Ovary (tissue), 9 donors: ENCODE measurements around the gene ANOS1. TPM values are rescaled to one million over a fixed set of nuclear protein-coding genes. Genes with fewer than 3 reads are reported as not detected.

Source experiments
- DNase-seq, 5 donors: peaks; one replicate each; pipeline ENCODE4 v3.0.0-alpha.2; 2019 to 2020
- H3K27ac ChIP-seq, 2 donors: fragments of 200-600 bp; one replicate each; pipeline versions ENCODE4 v1.5.1 to v1.8.0; 2019 to 2022
- H3K27me3 ChIP-seq: fragments of 200-600 bp; one replicate; pipeline ENCODE4 v1.8.0; 2022
- H3K36me3 ChIP-seq: fragments of 200-600 bp; sonication (generic); one replicate; pipeline ENCODE4 v1.5.1; 2019
- H3K4me1 ChIP-seq: one replicate; pipeline ENCODE4 v1.8.1; 2013; ENCODE audit warnings: mild to moderate bottlenecking, moderate library complexity; ENCODE audit not compliant: insufficient read depth
- H3K4me3 ChIP-seq: fragments of 200-600 bp; sonication (generic); one replicate; pipeline ENCODE4 v1.5.1; 2017
- H3K9me3 ChIP-seq, 2 donors: fragments of 200-600 bp in 1 of 2; sonication (generic) in 1 of 2; one replicate each; pipeline versions ENCODE4 v1.5.1 to v1.8.1; 2013 to 2019; ENCODE audit warnings: mild to moderate bottlenecking in 1 of 2, moderate library complexity in 1 of 2
- EP300 ChIP-seq: sonication (generic); formaldehyde crosslinking; IDR thresholded peaks from one replicate; pipeline ENCODE4 v1.6.1; 2017; ENCODE audit warnings: antibody characterized with exemption
- POLR2A ChIP-seq: fragments of 450-650 bp; IDR thresholded peaks from one replicate; pipeline ENCODE4 v1.6.1; 2017; ENCODE audit warnings: antibody characterized with exemption, mild to moderate bottlenecking, moderate library complexity
- WGBS, 3 donors: extraction: QIAGEN DNeasy Blood & Tissue Kit in 1 of 3; methylation state at CpG; one replicate each; pipeline versions ENCODE4 v1.1.5 to v1.1.7; 2013 to 2017; 5-methylcytosine and 5-hydroxymethylcytosine counted together
- intact Hi-C, 4 donors: fragments of 100-400 bp; cut with DNase I; formaldehyde crosslinking; loops; one replicate each; pipeline versions ENCODE4 v1.11.0 to v1.15.1; 2022 to 2023
- polyA plus RNA-seq, 2 donors: library from polyadenylated mRNA; stranded (reverse); fragments of 200-250 nt in 1 of 2; fragments of 350-450 nt in 1 of 2; fragmentation: Illumina TruSeq in 1 of 2; extraction: RNeasy Lipid Tissue Mini Kit (QIAGEN cat#74804) in 1 of 2; gene quantifications; one replicate each; pipeline ENCODE4 v1.2.3, GENCODE V29; 2013 to 2014
- total RNA-seq, 7 donors: library from RNA; depleted of rRNA in 2 of 7; stranded (reverse); fragments of >200 nt in 2 of 7; fragmentation: NEBNext Ultra II Directional in 3 of 7; extraction: Animal tissue kit (Norgen Biotek cat#: 25700) in 3 of 7; gene quantifications; one replicate each; pipeline versions ENCODE4 v1.1.0 to v1.2.4, GENCODE V29; 2016 to 2023
- TF ChIP-seq, protein P1 (sequence below), 3 donors: fragments of 450-650 bp in 2 of 3; fragments of 200-600 bp in 1 of 3; IDR thresholded peaks; one replicate each; pipeline versions ENCODE4 v1.5.1 to v1.8.0; 2016 to 2022; ENCODE audit warnings: antibody characterized with exemption in 3 of 3, mild to moderate bottlenecking in 1 of 3
- donor health status: DM: no; HTN: no; CAD: no; lungs with moderate emphysema.
- donor health status: DM: no; HTN: no; CAD: no.
- donor health status: Bipolar disorder and iron deficiency.
- donor health status: DM: yes; HTN: yes; CAD: no.
- donor health status: DM: no; HTN: no; CAD: no.
- donor health status: DM: yes; HTN: yes; CAD: no.

The ANOS1 gene
- total and polyA plus RNA-seq, 9 donors: 0.13 to 6.2 (median 0.85) TPM; not detected in 1

- no peaks in the 10 kb centered on the region for H3K9me3 ChIP-seq
- no peaks in the 10 kb centered on the region for H3K27me3 ChIP-seq
- H3K27ac ChIP-seq: no peak overlapping the region
- no peak overlapping the region for H3K4me3 ChIP-seq
- no peaks in the 10 kb centered on the region for H3K36me3 ChIP-seq
- 50 to 57% (median 52%) methylated on average over 7 of the region's 7 CpGs for WGBS, 3 donors
- intact Hi-C loops: no loop called here
- no peak for DNase-seq
- H3K4me1 ChIP-seq: no peaks in the 10 kb centered on the region
- TF ChIP-seq POLR2A: no peak
- TF ChIP-seq, protein P1, sequence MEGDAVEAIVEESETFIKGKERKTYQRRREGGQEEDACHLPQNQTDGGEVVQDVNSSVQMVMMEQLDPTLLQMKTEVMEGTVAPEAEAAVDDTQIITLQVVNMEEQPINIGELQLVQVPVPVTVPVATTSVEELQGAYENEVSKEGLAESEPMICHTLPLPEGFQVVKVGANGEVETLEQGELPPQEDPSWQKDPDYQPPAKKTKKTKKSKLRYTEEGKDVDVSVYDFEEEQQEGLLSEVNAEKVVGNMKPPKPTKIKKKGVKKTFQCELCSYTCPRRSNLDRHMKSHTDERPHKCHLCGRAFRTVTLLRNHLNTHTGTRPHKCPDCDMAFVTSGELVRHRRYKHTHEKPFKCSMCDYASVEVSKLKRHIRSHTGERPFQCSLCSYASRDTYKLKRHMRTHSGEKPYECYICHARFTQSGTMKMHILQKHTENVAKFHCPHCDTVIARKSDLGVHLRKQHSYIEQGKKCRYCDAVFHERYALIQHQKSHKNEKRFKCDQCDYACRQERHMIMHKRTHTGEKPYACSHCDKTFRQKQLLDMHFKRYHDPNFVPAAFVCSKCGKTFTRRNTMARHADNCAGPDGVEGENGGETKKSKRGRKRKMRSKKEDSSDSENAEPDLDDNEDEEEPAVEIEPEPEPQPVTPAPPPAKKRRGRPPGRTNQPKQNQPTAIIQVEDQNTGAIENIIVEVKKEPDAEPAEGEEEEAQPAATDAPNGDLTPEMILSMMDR (IDR thresholded peaks at IDR 0.05): no peak
- TF ChIP-seq EP300: no peak
These were observed 7.6 kb downstream of the ANOS1 start for GRCh38 chrX:8724300-8724699.

GRCh38 chrX:8721536-8721935 lies 10.4 kb downstream of the ANOS1 start:
- no peaks in the 10 kb centered on the region for H3K27me3 ChIP-seq
- no peaks in the 10 kb centered on the region for H3K9me3 ChIP-seq
- TF ChIP-seq EP300 (no peak), POLR2A (no peak)
- TF ChIP-seq, protein P1 (IDR thresholded peaks at IDR 0.05): no peak
- intact Hi-C loops: no loop called here
- WGBS, 3 donors: 42 to 58% (median 56%) methylated on average over 2 of the region's 2 CpGs
- no peak overlapping the region for H3K4me3 ChIP-seq
- no peak for DNase-seq
- no peak overlapping the region for H3K27ac ChIP-seq
- H3K4me1 ChIP-seq: no peaks in the 10 kb centered on the region
- H3K36me3 ChIP-seq: no peaks in the 10 kb centered on the region

GRCh38 chrX:8720136-8720535 lies 11.8 kb downstream of the ANOS1 start:
- H3K27ac ChIP-seq: no peak overlapping the region
- H3K36me3 ChIP-seq: no peaks in the 10 kb centered on the region
- H3K27me3 ChIP-seq: no peaks in the 10 kb centered on the region
- no peaks in the 10 kb centered on the region for H3K4me1 ChIP-seq
- WGBS, 3 donors: 81 to 91% (median 86%) methylated on average over 6 of the region's 6 CpGs
- H3K4me3 ChIP-seq: no peak overlapping the region
- H3K9me3 ChIP-seq: no peaks in the 10 kb centered on the region
- no peak for DNase-seq
- TF ChIP-seq POLR2A (no peak), EP300 (no peak)
- TF ChIP-seq, protein P1 (IDR thresholded peaks at IDR 0.05): no peak
- intact Hi-C loops: no loop called here

- intact Hi-C loops: no loop called here
- H3K36me3 ChIP-seq: no peaks in the 10 kb centered on the region
These were observed 14.6 kb downstream of the ANOS1 start for GRCh38 chrX:8717354-8717753.

GRCh38 chrX:8714164-8714563 lies 17.8 kb downstream of the ANOS1 start:
- Histone ChIP-seq H3K4me1 (no peaks in the 10 kb centered on the region), H3K27me3 (no peaks in the 10 kb centered on the region), H3K9me3 (no peaks in the 10 kb centered on the region), H3K36me3 (no peaks in the 10 kb centered on the region), H3K4me3 (no peak overlapping the region), H3K27ac (no peak overlapping the region)
- 10 to 24% (median 19%) methylated on average over 3 of the region's 3 CpGs for WGBS, 3 donors
- intact Hi-C loops: no loop called here
- DNase-seq: no peak
- TF ChIP-seq POLR2A (no peak), EP300 (no peak)
- TF ChIP-seq, protein P1 (IDR thresholded peaks at IDR 0.05): no peak

More at GRCh38 chrX:8717354-8717753, 14.6 kb downstream of the ANOS1 start:
- DNase-seq: no peak
- no peak overlapping the region for H3K4me3 ChIP-seq
- no peaks in the 10 kb centered on the region for H3K27me3 ChIP-seq
- no peaks in the 10 kb centered on the region for H3K4me1 ChIP-seq
- WGBS, 3 donors: 69 to 78% (median 76%) methylated on average over 2 of the region's 2 CpGs
- TF ChIP-seq POLR2A: no peak
- no peaks in the 10 kb centered on the region for H3K9me3 ChIP-seq
- no peak overlapping the region for H3K27ac ChIP-seq
